ENCODE measurements around the gene CPTP.

The CPTP gene

GRCh38 chr1:1330366-1331067 is 5.9 kb downstream of the CPTP start:
- in situ Hi-C loops (cut with HindIII; ENCODE audit: low pct_ligation_motif_present, low pct_unique_long_range_greater_than_20kb, low sequenced_read_pairs): no loop called here
- DNase-seq: no peak

GRCh38 chr1:1331068-1331965 is 6.7 kb downstream of the CPTP start, which contains the start of gene TAS1R3:
TSS of gene TAS1R3 (plus strand) at chr1:1331280. CDS start at chr1:1331346, 66 bp downstream.
- DNase-seq: no peak
- in situ Hi-C loops (cut with HindIII; ENCODE audit: low pct_ligation_motif_present, low pct_unique_long_range_greater_than_20kb, low sequenced_read_pairs): no loop called here

GRCh38 chr1:1332031-1332755 is 7.6 kb downstream of the CPTP start:
- in situ Hi-C loops (cut with HindIII; ENCODE audit: low pct_ligation_motif_present, low pct_unique_long_range_greater_than_20kb, low sequenced_read_pairs): no loop called here
- DNase-seq: no peak

GRCh38 chr1:1332774-1333480 is 8.3 kb downstream of the CPTP start:
- DNase-seq: no peak
- in situ Hi-C loops (cut with HindIII; ENCODE audit: low pct_ligation_motif_present, low pct_unique_long_range_greater_than_20kb, low sequenced_read_pairs): no loop called here

- DNase-seq: no peak
- in situ Hi-C loops (cut with HindIII; ENCODE audit: low pct_ligation_motif_present, low pct_unique_long_range_greater_than_20kb, low sequenced_read_pairs): no loop called here
These were observed 9.1 kb downstream of the CPTP start for GRCh38 chr1:1333551-1334241.

GRCh38 chr1:1334835-1335234 is 10.2 kb downstream of the CPTP start:
- DNase-seq: no peak

GRCh38 chr1:1335283-1335682 is 10.7 kb downstream of the CPTP start:
- no peak for DNase-seq
- in situ Hi-C loops (cut with HindIII; ENCODE audit: low pct_ligation_motif_present, low pct_unique_long_range_greater_than_20kb, low sequenced_read_pairs): no loop called here

More at GRCh38 chr1:1334835-1335234, 10.2 kb downstream of the CPTP start:
- in situ Hi-C loops (cut with HindIII; ENCODE audit: low pct_ligation_motif_present, low pct_unique_long_range_greater_than_20kb, low sequenced_read_pairs): no loop called here

GRCh38 chr1:1335792-1336248 is 11.2 kb downstream of the CPTP start:
- no peak for DNase-seq
- in situ Hi-C loops (cut with HindIII; ENCODE audit: low pct_ligation_motif_present, low pct_unique_long_range_greater_than_20kb, low sequenced_read_pairs): no loop called here

GRCh38 chr1:1336446-1336845 is 11.8 kb downstream of the CPTP start:
- DNase-seq: no peak
- in situ Hi-C loops (cut with HindIII; ENCODE audit: low pct_ligation_motif_present, low pct_unique_long_range_greater_than_20kb, low sequenced_read_pairs): no loop called here

GRCh38 chr1:1336931-1337792 is 12.6 kb downstream of the CPTP start:
- DNase-seq: no peak
- in situ Hi-C loops (cut with HindIII; ENCODE audit: low pct_ligation_motif_present, low pct_unique_long_range_greater_than_20kb, low sequenced_read_pairs): no loop called here

GRCh38 chr1:1337793-1338147 is 13.2 kb downstream of the CPTP start:
- no peak for DNase-seq
- in situ Hi-C loops (cut with HindIII; ENCODE audit: low pct_ligation_motif_present, low pct_unique_long_range_greater_than_20kb, low sequenced_read_pairs): no loop called here

- in situ Hi-C loops (cut with HindIII; ENCODE audit: low pct_ligation_motif_present, low pct_unique_long_range_greater_than_20kb, low sequenced_read_pairs): no loop called here
- no peak for DNase-seq
These were observed 13.7 kb downstream of the CPTP start for GRCh38 chr1:1338278-1338677.

- in situ Hi-C loops (cut with HindIII; ENCODE audit: low pct_ligation_motif_present, low pct_unique_long_range_greater_than_20kb, low sequenced_read_pairs): no loop called here
- DNase-seq: no peak
These were observed 15.6 kb downstream of the CPTP start for GRCh38 chr1:1340185-1340584.

- no peak for DNase-seq
- in situ Hi-C loops (cut with HindIII; ENCODE audit: low pct_ligation_motif_present, low pct_unique_long_range_greater_than_20kb, low sequenced_read_pairs): no loop called here
These were observed 16.4 kb downstream of the CPTP start for GRCh38 chr1:1340791-1341548.

- no peak for DNase-seq
- in situ Hi-C loops (cut with HindIII; ENCODE audit: low pct_ligation_motif_present, low pct_unique_long_range_greater_than_20kb, low sequenced_read_pairs): no loop called here
These were observed 17.0 kb downstream of the CPTP start for GRCh38 chr1:1341549-1342021.

GRCh38 chr1:1342061-1342562 is 17.5 kb downstream of the CPTP start:
- no peak for DNase-seq
- in situ Hi-C loops (cut with HindIII; ENCODE audit: low pct_ligation_motif_present, low pct_unique_long_range_greater_than_20kb, low sequenced_read_pairs): no loop called here
